ENCODE measurements around the gene UBR2.
A peak's percentile ranks its signal among the peaks of the same experiment; 100 is the strongest.
"Not testable (repeated sequence)": the region's sequence is repeated elsewhere in the genome, so short reads cannot be mapped to it uniquely, and the experiment has no call there.

The UBR2 gene

GRCh38 chr6:42693725-42694323 is 130.0 kb downstream of the UBR2 start:
- DNase-seq (ENCODE audit: low read depth) = no peak

- DNase-seq (ENCODE audit: low read depth) = peak; percentile 44
These were observed 130.8 kb downstream of the UBR2 start for GRCh38 chr6:42694586-42694985.

- DNase-seq (ENCODE audit: low read depth) = peak; percentile 13
These were observed 132.9 kb downstream of the UBR2 start for GRCh38 chr6:42696526-42697267.

GRCh38 chr6:42697268-42697655 is 133.4 kb downstream of the UBR2 start:
- no peak for DNase-seq (ENCODE audit: low read depth)

GRCh38 chr6:42698217-42698616 is 134.4 kb downstream of the UBR2 start:
- DNase-seq (ENCODE audit: low read depth) = no peak

GRCh38 chr6:42702200-42702599 is 138.4 kb downstream of the UBR2 start:
- peak; percentile 51 for DNase-seq (ENCODE audit: low read depth)

GRCh38 chr6:42702786-42703185 is 139.0 kb downstream of the UBR2 start:
- DNase-seq (ENCODE audit: low read depth) = not testable (repeated sequence)

GRCh38 chr6:42704251-42704936 is 140.6 kb downstream of the UBR2 start:
- no peak for DNase-seq (ENCODE audit: low read depth)

- DNase-seq (ENCODE audit: low read depth) = no peak
These were observed 141.1 kb downstream of the UBR2 start for GRCh38 chr6:42704937-42705374.

GRCh38 chr6:42707595-42707994 is 143.8 kb downstream of the UBR2 start:
- no peak for DNase-seq (ENCODE audit: low read depth)

- DNase-seq (ENCODE audit: low read depth) = no peak
These were observed 144.3 kb downstream of the UBR2 start for GRCh38 chr6:42708096-42708495.

GRCh38 chr6:42709871-42710270 is 146.0 kb downstream of the UBR2 start:
- DNase-seq (ENCODE audit: low read depth) = no peak

- no peak for DNase-seq (ENCODE audit: low read depth)
These were observed 146.5 kb downstream of the UBR2 start for GRCh38 chr6:42710316-42710715.

- DNase-seq (ENCODE audit: low read depth) = no peak
These were observed 148.1 kb downstream of the UBR2 start for GRCh38 chr6:42711930-42712329.

GRCh38 chr6:42714098-42714761 is 150.4 kb downstream of the UBR2 start:
- no peak for DNase-seq (ENCODE audit: low read depth)

- no peak for DNase-seq (ENCODE audit: low read depth)
These were observed 152.0 kb downstream of the UBR2 start for GRCh38 chr6:42715871-42716270.

- no peak for DNase-seq (ENCODE audit: low read depth)
These were observed 156.9 kb downstream of the UBR2 start for GRCh38 chr6:42720739-42721138.

- no peak for DNase-seq (ENCODE audit: low read depth)
These were observed 158.7 kb downstream of the UBR2 start, which contains the start of gene PRPH2 for GRCh38 chr6:42722497-42722896. PRPH2 (minus strand) TSS chr6:42722597; CDS start chr6:42722334, 263 bp downstream.

GRCh38 chr6:42724825-42725224 is 161.0 kb downstream of the UBR2 start:
- no peak for DNase-seq (ENCODE audit: low read depth)

GRCh38 chr6:42726026-42726425 is 162.2 kb downstream of the UBR2 start:
- no peak for DNase-seq (ENCODE audit: low read depth)

- DNase-seq (ENCODE audit: low read depth) = peak; percentile 72
These were observed 162.8 kb downstream of the UBR2 start for GRCh38 chr6:42726485-42727086.

- no peak for DNase-seq (ENCODE audit: low read depth)
These were observed 163.3 kb downstream of the UBR2 start for GRCh38 chr6:42727087-42727611.

Measured in non-pigmented ciliary epithelial cell (primary cell).